Endothelial cell of umbilical vein (primary cell): ENCODE measurements around the gene PAGE3. TPM values are rescaled to one million over a fixed set of nuclear protein-coding genes. Genes with fewer than 3 reads are reported as not detected.

ENCODE experiments used
- BruUV-seq: library from RNA; stranded (reverse); fragments of 400-500 nt; replicated peaks from 2 replicates; lab custom pipeline; 2021; lab: Mats Ljungman, UMichigan
- CTCF ChIA-PET: fragments of 300-600, 350-600 bp; sonication (Branson Sonifier 250); formaldehyde crosslinking; loops from one replicate; lab custom pipeline; 2021; ENCODE audit warnings: antibody characterized with exemption, inconsistent platforms; lab: Charles Lee
- POLR2A ChIA-PET: fragments of 300-600, 350-600 bp; sonication (Branson Sonifier 250); formaldehyde crosslinking; loops from one replicate; lab custom pipeline; 2021; ENCODE audit warnings: antibody characterized with exemption, inconsistent platforms; lab: Charles Lee
- DNase-seq: peaks from one replicate; pipeline ENCODE4 v3.0.0-alpha.2; 2011; ENCODE audit warnings: low read depth, low spot score
- FAIRE-seq: peaks from 2 replicates; lab custom pipeline; 2011; peaks lifted over from hg19 to GRCh38; lab: Jason Lieb, UNC
- H2AFZ ChIP-seq: 2 replicates; pipeline ENCODE4 v1.6.0; 2012; ENCODE audit warnings: low read depth, low read length, control low read depth, inconsistent platforms
- H3K27ac ChIP-seq: 2 replicates; pipeline ENCODE4 v1.5.1; 2011; ENCODE audit warnings: low read depth, mild to moderate bottlenecking, control low read depth, low read length, moderate library complexity; ENCODE audit not compliant: insufficient read depth
- H3K27me3 ChIP-seq, 2 experiments: 2 replicates each; pipeline versions ENCODE4 v1.6.0 to v1.6.1; 2011; ENCODE audit warnings: low read length in 2 of 2, mixed read lengths in 1 of 2; ENCODE audit not compliant: control insufficient read depth in 2 of 2, insufficient read depth in 2 of 2
- H3K36me3 ChIP-seq, 2 experiments: 2 replicates in 1 of 2; 3 replicates in 1 of 2; pipeline ENCODE4 v1.5.1; 2011; ENCODE audit warnings: low read length in 2 of 2, mild to moderate bottlenecking in 1 of 2, moderate library complexity in 1 of 2; ENCODE audit not compliant: control insufficient read depth in 2 of 2, insufficient read depth in 2 of 2; ENCODE audit errors: extremely low read depth in 1 of 2
- H3K4me1 ChIP-seq: 3 replicates; pipeline ENCODE4 v1.5.1; 2011; ENCODE audit warnings: mild to moderate bottlenecking, low read length; ENCODE audit not compliant: control insufficient read depth, insufficient read depth; ENCODE audit errors: extremely low read depth
- H3K4me2 ChIP-seq: 2 replicates; pipeline ENCODE4 v1.6.1; 2011; ENCODE audit warnings: low read length, control low read depth, mixed read lengths; ENCODE audit not compliant: insufficient read depth
- H3K4me3 ChIP-seq, 3 experiments: fragments of 200-600 bp in 1 of 3; sonication (generic), shearing (Covaris generic) in 1 of 3; replicated peaks in 1 of 3; 2 replicates each; pipeline ENCODE4 v1.5.1; 2011 to 2016; ENCODE audit warnings: control low read depth in 3 of 3, low read length in 3 of 3, mild to moderate bottlenecking in 2 of 3, inconsistent platforms in 1 of 3, low read depth in 1 of 3, moderate library complexity in 1 of 3; ENCODE audit not compliant: insufficient read depth in 1 of 3
- H3K79me2 ChIP-seq: 2 replicates; pipeline ENCODE4 v1.6.0; 2012; ENCODE audit warnings: low read length, inconsistent platforms; ENCODE audit not compliant: control insufficient read depth, insufficient read depth
- H3K9ac ChIP-seq: replicated peaks from 2 replicates; pipeline ENCODE3; 2011; ENCODE audit warnings: low read length, control low read depth; ENCODE audit not compliant: insufficient read depth; ENCODE audit errors: extremely low read depth
- H3K9me1 ChIP-seq: replicated peaks from 3 replicates; pipeline ENCODE4 v1.6.0; 2011; ENCODE audit warnings: mild to moderate bottlenecking, low read length; ENCODE audit not compliant: control insufficient read depth, insufficient read depth; ENCODE audit errors: extremely low read depth
- H3K9me3 ChIP-seq: replicated peaks from 2 replicates; pipeline ENCODE4 v1.5.1; 2012; ENCODE audit warnings: low read length, inconsistent platforms; ENCODE audit not compliant: control insufficient read depth, insufficient read depth
- H4K20me1 ChIP-seq: replicated peaks from 2 replicates; pipeline ENCODE3; 2011; ENCODE audit warnings: mild to moderate bottlenecking, low read length; ENCODE audit not compliant: control insufficient read depth, insufficient read depth; ENCODE audit errors: extremely low read depth
- CTCF ChIP-seq, 2 donors: IDR thresholded peaks; 1 replicate in 1 of 2; 2 replicates in 1 of 2; pipeline ENCODE4 v1.5.1; 2011; ENCODE audit warnings: low read length in 2 of 2, mild to moderate bottlenecking in 2 of 2, moderate library complexity in 2 of 2, control low read depth in 1 of 2, inconsistent platforms in 1 of 2, low read depth in 1 of 2; ENCODE audit not compliant: insufficient read depth in 1 of 2; ENCODE audit errors: extremely low read depth in 1 of 2
- EZH2 ChIP-seq: IDR thresholded peaks from 2 replicates; pipeline ENCODE4 v1.6.1; 2012; ENCODE audit warnings: borderline replicate concordance, low read depth, mild to moderate bottlenecking, moderate library complexity, low read length, inconsistent platforms; ENCODE audit not compliant: severe bottlenecking
- FOS ChIP-seq: IDR thresholded peaks from 2 replicates; pipeline ENCODE4 v1.6.1; 2011; ENCODE audit warnings: mild to moderate bottlenecking, low read length, moderate library complexity, borderline replicate concordance; ENCODE audit not compliant: insufficient read depth
- GATA2 ChIP-seq: IDR thresholded peaks from 2 replicates; pipeline ENCODE4 v1.7.0; 2011; ENCODE audit warnings: low read depth, mild to moderate bottlenecking, moderate library complexity, mixed read lengths, low read length; ENCODE audit not compliant: insufficient read length, insufficient read depth
- JUN ChIP-seq: IDR thresholded peaks from 2 replicates; pipeline ENCODE4 v1.6.1; 2011; ENCODE audit warnings: borderline replicate concordance, low read depth; ENCODE audit not compliant: insufficient read length, insufficient read depth
- MAX ChIP-seq: IDR thresholded peaks from 2 replicates; pipeline ENCODE4 v1.6.1; 2011; ENCODE audit not compliant: insufficient read depth, insufficient read length
- MYC ChIP-seq: IDR thresholded peaks from one replicate; pipeline ENCODE4 v1.6.1; 2011; ENCODE audit warnings: mild to moderate bottlenecking, low read depth, low read length
- POLR2A ChIP-seq: IDR thresholded peaks from 2 replicates; pipeline ENCODE4 v1.6.1; 2012; ENCODE audit warnings: low read depth, mild to moderate bottlenecking, control low read depth, low read length
- POLR2AphosphoS5 ChIP-seq: IDR thresholded peaks from 2 replicates; pipeline ENCODE4 v1.6.1; 2012; ENCODE audit warnings: low read depth, mild to moderate bottlenecking, control low read depth, low read length, moderate library complexity; ENCODE audit not compliant: insufficient read depth
- dilution Hi-C: fragments of 300-500 bp; cut with MboI; formaldehyde crosslinking; loops from one replicate; pipeline ENCODE4 v1.15.0; 2019; ENCODE audit warnings: low sequenced_read_pairs; ENCODE audit not compliant: extremely low pct_ligation_motif_present
- intact Hi-C: fragments of 100-400 bp; cut with micrococcal nuclease; formaldehyde crosslinking; loops from one replicate; pipeline ENCODE4 v1.10.0; 2022
- polyA plus RNA-seq, 4 experiments: library from polyadenylated mRNA; depleted of rRNA in 3 of 4; stranded (reverse) in 3 of 4; unstranded in 1 of 4; fragments of >200 nt; gene quantifications; 2 replicates each; pipeline versions ENCODE4 v1.2.1 to v1.2.3, GENCODE V29; 2011 to 2012; ENCODE audit warnings: missing spikeins in 1 of 4
- total RNA-seq: library from RNA; stranded (reverse); gene quantifications from 2 replicates; pipeline ENCODE4 v1.2.3, GENCODE V29; 2021

Gene PAGE3
- total and polyA plus RNA-seq, 2 donors (not counting 3 experiments of a cell fraction or from before 2014, with no cell fraction given) = not detected

GRCh38 chrX:55210931-55211677, 53.6 kb downstream of the PAGE3 start:
- ChIA-PET CTCF (no interaction called here), POLR2A (no interaction called here)
- no TSS peak for BruUV-seq
- H3K9me3 ChIP-seq = no peaks in the 10 kb centered on the region
- H3K9me1 ChIP-seq = no peaks in the 10 kb centered on the region
- TF ChIP-seq POLR2A (no peak), JUN (no peak), FOS (no peak), MYC (no peak), MAX (no peak), CTCF (IDR thresholded peaks at IDR 0.05; ENCODE audit: extremely low read depth in 1 of 2, insufficient read depth in 1 of 2, low read depth in 1 of 2, low read length in 2 of 2) (no peak), EZH2 (no peak), GATA2 (no peak), POLR2AphosphoS5 (no peak)
- dilution Hi-C loops = no loop called here
- no peaks in the 10 kb centered on the region for H4K20me1 ChIP-seq
- no peak overlapping the region for H2AFZ ChIP-seq
- H3K4me3 ChIP-seq = no peak overlapping the region
- H3K4me2 ChIP-seq = no peak overlapping the region
- no peak for FAIRE-seq
- H3K9ac ChIP-seq = no peak overlapping the region
- no peak for DNase-seq
- H3K27ac ChIP-seq = no peak overlapping the region
- no peaks in the 10 kb centered on the region for H3K27me3 ChIP-seq
- intact Hi-C loops = no loop called here
- no peaks in the 10 kb centered on the region for H3K36me3 ChIP-seq
- H3K79me2 ChIP-seq = no peaks in the 10 kb centered on the region
- no peaks in the 10 kb centered on the region for H3K4me1 ChIP-seq

Other genes with a start within 250 kb of the PAGE3 start
- gene ALAS2, start 233.9 kb downstream of the PAGE3 start, total RNA-seq = not detected in 2 replicates
- gene ALAS2, start 233.9 kb downstream of the PAGE3 start, polyA plus RNA-seq = not detected in 2 replicates
- not detected in 2 replicates for gene PAGE2B, start 189.9 kb downstream of the PAGE3 start, total RNA-seq
- gene PAGE2B, start 189.9 kb downstream of the PAGE3 start, polyA plus RNA-seq = not detected in 2 replicates
- not detected in 2 replicates for gene PAGE2, start 175.9 kb downstream of the PAGE3 start, total RNA-seq
- not detected in 2 replicates for gene PAGE2, start 175.9 kb downstream of the PAGE3 start, polyA plus RNA-seq
- not detected in 2 replicates for gene PAGE5, start 44.6 kb downstream of the PAGE3 start, total RNA-seq
- not detected in 2 replicates for gene PAGE5, start 44.6 kb downstream of the PAGE3 start, polyA plus RNA-seq
- 15.1 and 15.8 TPM in 2 replicates for gene MAGEH1, start 187.2 kb upstream of the PAGE3 start, total RNA-seq
- gene MAGEH1, start 187.2 kb upstream of the PAGE3 start, polyA plus RNA-seq = 31.8 and 32.2 TPM in 2 replicates
- gene USP51, start 224.9 kb upstream of the PAGE3 start, total RNA-seq = 0.77 and 0.97 TPM in 2 replicates
- gene USP51, start 224.9 kb upstream of the PAGE3 start, polyA plus RNA-seq = 0.86 and 0.94 TPM in 2 replicates